NOMO-1 treated with DMSO at 0.1 percent for 48 hours (cell line): ENCODE measurements around the gene PLXNA2.

ENCODE experiments used
- DNase-seq: peaks from one replicate; lab custom pipeline; 2025; ENCODE audit not compliant: unreplicated experiment; lab: John Stamatoyannopoulos, UW

PLXNA2 gene, protein sequence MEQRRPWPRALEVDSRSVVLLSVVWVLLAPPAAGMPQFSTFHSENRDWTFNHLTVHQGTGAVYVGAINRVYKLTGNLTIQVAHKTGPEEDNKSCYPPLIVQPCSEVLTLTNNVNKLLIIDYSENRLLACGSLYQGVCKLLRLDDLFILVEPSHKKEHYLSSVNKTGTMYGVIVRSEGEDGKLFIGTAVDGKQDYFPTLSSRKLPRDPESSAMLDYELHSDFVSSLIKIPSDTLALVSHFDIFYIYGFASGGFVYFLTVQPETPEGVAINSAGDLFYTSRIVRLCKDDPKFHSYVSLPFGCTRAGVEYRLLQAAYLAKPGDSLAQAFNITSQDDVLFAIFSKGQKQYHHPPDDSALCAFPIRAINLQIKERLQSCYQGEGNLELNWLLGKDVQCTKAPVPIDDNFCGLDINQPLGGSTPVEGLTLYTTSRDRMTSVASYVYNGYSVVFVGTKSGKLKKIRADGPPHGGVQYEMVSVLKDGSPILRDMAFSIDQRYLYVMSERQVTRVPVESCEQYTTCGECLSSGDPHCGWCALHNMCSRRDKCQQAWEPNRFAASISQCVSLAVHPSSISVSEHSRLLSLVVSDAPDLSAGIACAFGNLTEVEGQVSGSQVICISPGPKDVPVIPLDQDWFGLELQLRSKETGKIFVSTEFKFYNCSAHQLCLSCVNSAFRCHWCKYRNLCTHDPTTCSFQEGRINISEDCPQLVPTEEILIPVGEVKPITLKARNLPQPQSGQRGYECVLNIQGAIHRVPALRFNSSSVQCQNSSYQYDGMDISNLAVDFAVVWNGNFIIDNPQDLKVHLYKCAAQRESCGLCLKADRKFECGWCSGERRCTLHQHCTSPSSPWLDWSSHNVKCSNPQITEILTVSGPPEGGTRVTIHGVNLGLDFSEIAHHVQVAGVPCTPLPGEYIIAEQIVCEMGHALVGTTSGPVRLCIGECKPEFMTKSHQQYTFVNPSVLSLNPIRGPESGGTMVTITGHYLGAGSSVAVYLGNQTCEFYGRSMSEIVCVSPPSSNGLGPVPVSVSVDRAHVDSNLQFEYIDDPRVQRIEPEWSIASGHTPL (N-terminal part only)

DNA sequence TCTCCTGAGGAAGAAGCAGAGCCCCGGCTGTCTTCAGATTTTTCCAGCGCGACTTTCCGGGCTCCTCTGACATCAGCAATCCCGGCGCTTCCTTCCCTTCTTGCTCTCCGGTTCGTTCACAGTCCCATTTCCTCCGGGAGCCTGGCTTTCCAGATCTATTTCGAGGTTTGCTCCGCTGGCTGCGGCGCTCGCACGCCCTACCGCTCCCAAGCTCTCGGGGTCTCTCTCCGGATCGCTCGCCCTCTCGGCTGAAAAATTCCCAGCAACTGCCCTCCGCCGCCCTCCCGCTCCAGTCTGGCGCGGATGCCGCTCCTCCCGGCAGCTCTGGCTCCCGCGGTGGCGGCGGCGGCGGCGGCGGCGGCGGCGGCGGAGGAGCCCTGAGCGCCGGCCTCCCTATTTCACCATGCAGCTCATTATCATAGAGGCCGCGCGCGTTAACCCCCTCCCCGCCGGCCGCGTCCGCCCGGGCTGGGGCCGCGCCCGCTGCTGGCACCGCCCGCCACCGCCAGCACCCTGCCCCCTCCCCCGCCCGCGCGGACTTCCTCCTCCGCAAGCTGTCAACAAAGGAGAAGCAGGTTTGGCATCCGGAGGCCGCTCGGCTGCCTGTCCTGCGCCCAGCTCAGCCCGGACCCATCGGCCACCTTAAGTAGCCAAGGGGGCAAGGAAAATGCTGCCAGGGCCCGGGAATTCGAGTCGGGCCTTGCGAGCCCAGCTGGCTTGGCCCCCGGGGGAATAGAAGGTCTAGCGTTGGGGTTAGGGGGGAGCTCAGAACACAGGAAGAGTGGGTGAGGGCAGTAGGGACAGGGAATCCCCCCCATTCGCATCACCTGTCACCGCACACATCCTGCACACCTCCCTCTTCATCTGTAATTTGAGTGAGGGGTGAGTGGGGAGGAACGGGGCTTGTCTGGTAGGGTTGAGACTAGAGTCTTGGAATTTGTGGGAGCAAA is at the start of gene PLXNA2:
TSS of gene PLXNA2 (minus strand) at position 418 of the 950 bp plus-strand sequence. CDS start 26,462 bp downstream, outside the sequence.
- DNase-seq = peak; percentile 83

DNA sequence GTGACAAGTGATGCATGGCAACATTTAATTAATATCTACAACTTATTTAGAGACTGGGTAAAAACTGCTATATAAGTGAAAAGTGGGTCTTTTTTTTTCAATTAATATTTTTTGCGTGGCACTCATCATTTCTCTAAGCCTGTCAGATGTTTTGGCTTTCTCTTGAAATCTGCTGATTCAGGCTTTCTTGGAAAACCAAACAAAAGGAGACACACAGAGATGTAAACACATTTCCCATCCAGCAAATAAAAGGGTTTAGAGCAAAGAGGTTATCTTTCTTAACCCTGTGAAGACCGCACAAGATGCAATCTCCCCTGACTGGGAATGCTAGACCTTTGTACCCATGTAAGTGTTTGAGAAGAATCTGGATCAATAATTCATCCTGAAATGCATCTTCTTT is 48.7 kb upstream of the PLXNA2 start:
- no peak for DNase-seq

DNA sequence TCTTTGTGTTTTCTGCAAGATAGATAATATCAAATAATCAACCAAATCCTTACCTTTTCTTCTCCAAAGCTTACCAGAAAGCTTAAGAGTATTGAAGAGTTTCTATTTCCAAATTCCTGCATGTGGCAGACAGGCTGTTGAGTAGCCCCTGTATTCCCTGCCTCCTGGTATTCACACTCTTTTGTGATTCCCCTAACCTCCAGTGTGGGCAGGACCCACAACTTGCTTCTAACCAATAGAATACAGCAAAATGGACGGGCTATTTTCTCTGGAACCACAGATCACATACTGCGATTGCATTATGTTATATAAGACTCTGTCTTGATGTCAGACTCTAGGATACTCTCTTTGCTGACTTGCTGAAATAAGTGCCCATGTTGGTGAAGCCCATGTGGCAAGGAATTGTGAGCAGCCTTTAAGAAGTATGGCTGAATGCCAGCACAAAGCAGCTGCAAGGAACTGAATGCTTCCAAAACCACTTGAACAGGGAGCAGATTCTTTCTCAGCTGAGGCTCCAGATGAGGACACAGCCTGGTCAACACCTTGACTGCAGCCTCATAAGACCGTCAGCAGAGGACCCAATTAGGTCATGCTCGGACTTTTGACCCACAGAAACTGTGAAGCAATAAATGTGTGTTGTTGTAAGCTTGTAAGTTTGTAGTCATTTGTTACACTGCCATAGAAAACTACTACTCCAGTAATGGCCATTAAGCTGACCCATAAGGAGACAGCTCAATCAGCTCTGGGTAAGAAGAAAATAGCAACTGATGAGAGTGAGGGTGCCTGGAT is 47.9 kb upstream of the PLXNA2 start:
- DNase-seq = no peak

DNA sequence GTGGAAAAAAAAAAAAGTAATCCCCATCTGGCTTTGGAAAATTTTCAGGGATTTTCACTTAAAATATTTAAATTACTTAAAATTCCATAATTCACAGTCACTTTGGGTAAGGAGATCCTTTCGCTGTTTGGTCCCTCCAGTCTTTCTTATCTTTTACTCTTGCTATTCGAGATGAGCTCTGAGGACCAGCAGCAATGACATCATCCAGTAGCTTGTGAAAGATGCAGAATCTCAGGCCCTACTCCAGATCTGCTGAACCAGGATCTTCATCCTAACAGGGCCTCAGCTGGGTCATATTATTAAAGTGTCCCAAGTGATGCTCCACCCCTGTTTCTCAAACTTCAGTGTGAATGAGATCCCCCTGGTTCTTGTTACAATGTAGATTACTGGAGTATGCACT is 46.9 kb upstream of the PLXNA2 start:
- DNase-seq = no peak

DNA sequence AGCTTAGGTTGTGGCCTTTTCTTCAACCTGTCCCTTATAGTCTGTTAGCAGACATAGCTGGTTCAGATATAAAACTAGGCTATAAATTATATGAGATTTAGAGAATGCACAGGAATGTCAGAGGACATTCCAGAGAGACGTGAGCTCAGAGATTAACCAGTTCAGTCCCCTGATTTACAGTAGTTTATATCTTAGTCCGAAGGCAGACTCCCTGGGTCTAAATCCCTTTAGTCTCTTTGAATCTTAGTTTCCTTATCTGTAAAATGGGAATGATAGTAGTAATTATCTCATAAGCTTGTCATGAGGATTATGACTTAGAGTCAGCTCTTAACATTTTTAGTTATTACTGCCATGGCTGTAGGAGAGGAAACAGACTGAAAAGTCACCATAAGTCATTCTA is 45.5 kb upstream of the PLXNA2 start:
- DNase-seq = no peak

DNA sequence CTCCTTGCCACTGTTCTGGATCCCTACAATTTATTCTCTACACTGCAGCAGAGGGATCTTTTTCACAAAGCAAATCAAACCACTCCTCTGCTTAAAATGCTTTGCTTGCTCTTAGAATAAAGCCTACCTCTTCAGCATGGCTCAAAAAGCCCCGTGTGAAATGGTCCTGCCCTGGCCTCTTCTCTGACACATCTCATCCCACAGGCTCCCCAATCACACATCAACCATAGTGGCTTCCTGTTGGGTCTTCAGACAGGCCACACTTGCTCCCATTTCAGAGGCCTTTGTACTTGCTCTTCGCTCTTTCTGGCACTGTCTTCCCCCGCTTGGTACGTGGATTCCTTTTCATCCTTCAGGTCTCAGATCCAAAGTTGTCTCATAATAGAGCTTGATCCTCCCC is 44.3 kb upstream of the PLXNA2 start:
- no peak for DNase-seq

DNA sequence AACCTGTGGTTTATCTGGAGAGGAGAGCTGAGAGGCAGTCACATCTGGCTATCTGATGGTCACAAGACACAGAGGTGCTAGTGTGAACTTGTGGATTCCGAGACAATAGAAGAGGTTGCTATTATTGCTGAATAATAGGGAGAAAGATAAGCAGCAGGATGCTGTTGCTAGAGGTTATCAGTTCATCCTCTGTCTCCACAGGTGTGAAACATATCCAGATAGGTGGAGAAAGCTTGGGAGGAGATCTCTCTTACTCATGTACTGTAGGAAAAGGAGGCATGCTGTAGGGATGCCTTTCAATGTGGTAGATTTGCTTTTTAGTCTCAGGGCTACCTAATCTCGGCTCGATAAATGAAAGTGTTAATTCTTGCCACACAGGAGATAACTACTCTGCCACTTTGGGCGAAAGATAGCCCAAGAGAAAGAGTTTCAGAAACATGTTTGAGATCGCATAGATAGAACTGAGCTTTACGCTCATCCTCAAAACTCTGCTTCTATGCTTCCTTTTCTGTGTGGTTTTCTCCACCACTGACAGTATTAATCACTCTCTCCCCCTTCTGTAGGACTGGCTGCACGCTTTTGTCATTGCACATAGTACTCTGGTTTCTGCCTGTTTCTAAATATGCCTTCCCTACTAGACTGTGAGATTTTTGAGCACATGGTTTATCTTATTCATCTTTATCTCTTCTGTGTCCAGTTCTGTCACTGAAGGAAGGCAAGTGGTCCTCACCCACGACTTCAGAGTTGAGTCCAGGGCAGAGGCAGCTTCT is 36.7 kb upstream of the PLXNA2 start:
- no peak for DNase-seq

DNA sequence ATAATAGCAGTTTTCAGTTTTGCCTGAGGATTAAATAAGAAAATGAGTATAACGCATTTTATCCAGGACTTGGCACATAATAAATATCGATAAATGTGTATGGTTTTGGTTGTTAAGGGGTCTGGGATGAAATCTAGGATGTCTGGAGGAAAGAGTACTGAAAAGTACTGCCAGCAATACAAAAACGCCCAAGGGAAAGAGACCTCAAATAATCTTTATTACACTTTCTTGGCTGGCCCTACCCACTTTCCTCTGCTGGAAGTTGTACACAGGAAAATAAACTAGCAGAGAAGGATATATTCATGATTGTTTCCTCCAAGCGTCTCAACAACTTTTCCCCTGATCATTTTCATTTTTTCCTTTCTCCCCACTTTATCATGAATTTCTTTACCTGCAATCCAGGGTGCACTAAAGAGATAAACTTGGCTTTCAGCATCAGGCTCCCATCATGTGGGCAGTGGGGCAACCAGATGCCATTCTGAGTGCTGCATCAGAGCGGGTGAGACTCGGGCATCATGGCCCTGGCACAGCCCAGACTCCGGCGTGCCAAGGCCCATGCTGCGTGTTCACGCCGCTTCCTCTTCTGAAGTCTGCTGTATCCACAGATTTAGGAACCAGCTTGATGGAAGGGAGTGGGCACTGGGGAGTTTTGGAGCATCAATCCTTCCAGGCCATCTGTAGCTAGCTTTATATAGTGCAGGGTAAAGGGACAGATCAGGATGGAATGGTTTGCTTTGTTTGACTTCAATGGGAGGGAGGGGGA is 35.8 kb upstream of the PLXNA2 start:
- DNase-seq = no peak

DNA sequence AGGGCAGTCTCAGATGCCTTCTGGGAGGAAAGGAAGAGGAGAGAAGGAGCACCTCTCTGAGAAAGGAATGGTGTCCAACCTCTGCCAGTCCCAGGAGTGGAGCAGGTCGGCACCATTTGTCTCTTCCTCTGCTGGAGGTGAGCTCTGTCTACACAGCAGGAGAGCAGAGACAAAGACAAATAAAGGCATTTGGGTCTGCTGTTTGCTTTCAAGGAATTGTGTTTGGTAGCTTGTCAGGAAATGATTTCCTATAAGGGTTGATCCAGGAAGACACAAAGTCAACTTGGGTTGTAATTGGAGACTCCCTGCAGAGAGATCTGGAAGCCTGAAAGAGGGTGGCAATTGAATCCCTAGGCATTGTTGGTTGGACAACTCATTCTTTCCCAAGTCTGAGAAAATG is 34.5 kb upstream of the PLXNA2 start:
- no peak for DNase-seq

DNA sequence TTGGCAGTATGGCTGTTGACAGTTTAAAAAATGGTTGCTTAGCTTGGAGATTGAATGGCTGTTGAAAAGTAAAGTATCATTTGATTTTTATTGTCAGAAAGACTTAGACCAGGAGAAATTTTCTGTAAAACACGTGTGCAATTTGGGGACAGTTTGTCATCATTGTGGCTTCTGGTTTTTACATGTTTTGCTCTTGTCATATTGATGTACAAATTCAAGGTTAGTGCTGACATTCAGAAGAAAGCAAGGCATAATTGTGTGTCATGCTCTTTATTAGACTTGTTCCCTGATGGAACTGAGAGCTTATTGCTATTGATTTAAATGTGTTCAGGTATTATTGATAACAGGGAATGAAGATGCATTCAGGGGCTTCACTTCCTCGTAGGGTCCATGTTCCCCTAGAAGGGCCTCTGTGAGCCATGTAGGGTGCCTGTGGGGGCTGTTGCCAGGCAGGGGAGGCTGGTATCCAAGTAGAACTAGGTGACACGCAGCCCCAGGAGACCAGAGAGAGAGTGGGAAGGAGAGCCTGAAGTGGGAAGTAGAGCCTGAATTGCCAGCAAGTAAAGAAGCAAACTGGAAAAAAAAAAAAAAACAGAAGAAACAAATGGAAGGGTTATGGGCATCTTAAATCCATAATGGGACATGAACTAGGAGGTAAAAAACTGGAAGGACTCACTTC is 32.7 kb upstream of the PLXNA2 start:
- DNase-seq = no peak

DNA sequence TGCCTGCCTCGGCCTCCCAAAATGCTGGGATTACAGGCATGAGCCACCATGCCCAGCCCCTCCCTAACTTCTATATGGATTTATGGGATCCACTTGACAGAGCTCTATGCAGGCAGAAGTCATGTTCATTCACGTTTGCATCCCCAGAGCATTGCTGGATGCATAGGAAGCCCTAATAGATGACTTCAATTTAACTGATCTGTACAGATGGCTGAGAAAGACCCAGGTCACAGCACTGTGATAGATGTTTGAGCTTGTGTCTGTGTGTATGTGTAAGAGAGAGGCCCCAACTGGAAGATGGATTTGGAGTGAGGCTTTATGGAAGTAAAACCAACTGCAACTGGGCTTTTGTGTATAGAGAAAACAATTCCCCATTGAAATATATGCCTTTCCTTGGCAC is 30.9 kb upstream of the PLXNA2 start:
- DNase-seq = no peak

DNA sequence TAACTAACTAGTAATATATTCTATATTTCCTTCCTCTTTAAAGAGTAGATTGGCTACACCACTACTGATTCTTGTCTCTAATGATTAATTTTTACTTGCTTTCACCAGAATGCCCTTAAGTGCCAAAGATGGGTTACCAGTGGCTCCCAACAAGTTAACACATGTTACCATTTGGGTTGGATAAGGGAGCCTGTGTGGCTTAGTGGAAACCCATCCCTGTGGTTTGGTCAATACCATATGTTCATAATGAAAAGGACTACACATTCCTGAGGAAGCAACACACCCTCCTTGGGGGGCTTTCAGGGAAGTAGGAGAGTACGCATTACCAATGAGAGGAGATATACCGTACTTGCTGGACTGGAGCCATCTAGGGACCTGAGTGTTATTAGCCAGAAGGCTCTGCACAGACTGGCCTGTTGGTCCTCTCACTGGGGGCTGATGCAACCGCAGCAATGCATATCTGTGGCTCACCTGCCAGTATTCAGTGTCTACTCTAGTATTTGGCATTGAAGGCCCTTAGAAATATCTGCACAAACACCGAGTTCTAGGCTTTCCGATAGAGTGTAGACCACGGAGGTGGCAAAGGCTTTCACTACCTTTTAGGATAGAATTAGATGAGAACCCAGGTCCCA is 29.3 kb upstream of the PLXNA2 start:
- no peak for DNase-seq

DNA sequence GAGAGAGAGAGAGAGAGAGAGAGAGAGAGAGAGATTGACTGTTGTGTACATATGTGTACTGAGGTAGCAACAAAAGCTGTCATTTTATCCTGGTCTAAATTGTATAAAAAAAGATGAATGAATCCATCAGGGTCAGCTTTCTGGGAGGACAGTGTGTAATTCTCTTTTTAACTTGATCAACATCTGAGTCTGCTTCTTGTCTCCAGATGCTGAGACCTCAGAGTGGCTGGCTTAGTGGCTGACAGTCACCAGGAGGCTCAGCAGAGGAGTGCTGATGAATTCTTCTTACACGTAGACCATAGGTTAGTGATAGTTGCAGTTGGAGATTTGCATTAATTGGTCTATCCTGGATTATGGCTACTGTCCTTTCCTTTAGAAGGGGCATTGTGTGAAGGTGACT is 28.5 kb upstream of the PLXNA2 start:
- DNase-seq = no peak

DNA sequence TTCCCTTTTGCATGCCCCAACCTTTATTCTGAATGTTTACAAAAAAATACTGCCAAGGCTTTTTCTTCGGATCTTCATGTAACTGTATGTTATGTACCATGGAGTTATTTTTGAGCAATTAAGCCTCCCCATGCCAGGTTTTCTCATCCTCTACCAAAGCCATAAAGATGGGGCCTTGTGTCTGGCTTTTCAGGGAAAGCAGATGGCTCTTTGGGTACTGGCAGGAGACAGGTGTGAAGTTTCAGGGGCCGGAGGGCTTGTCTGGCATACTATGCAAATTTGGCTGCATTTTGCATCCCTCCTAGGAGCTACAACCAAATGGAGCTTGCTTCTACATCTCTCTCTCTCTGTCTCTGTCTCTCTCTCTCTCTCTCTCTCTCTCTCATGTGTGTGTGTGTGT is 28.1 kb upstream of the PLXNA2 start:
- DNase-seq = no peak

DNA sequence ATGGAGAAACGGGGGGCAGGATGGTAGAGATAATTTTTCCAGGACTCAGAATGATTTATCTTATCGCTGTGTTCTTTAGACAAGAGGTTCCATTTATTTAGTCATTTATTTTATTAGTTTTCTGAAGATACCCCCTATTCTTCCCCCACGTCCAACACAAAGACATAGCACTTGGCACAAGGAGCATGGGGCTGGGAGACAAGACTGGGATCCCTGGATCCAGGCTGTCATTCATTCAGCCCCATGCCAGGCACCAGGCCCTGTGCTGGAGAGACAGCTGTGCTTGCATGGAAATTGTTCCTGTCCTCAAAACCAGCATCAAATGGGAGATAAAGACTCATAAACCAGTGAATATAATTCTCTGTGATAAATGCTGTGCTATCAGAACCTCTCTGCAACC is 27.1 kb upstream of the PLXNA2 start:
- DNase-seq = no peak

DNA sequence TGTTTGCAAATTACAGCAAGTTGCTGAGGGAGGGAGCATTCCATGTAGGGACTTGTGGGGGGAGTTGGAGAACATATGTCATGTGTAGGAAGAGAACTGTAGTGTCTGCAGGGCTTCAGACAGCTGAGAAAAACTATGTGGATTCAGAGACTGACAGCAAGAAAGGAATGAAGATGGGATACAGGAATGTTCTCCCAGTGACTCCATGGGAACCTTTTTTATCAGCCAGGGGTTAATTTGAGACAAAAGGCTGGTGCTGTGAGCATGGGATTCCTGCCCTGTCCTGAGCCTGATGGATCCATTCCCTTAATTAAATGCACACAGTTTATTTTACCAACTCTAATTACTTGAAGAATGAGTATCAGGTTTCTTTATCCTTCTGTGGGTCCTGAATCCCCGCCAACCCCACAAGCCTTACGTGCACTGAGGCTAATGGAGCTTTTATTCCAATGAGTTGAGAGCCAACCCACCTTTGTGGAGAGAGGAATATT is 26.5 kb upstream of the PLXNA2 start:
- no peak for DNase-seq

DNA sequence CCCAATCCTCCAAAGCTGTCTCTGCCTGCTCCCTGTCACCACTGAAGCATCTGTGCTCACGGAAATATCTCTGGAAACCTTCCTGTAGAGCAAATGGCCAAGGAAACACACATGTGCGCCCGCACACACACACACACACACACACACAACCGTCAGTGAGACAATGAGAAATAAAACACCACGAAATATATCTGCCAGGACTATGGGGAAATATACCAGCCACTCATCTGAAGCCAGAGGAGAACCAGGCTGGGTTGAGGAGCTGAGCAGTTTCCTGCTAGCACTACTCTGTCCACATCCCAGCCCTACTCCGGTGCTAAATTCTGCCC is 25.1 kb upstream of the PLXNA2 start:
- DNase-seq = no peak
